LNCaP clone FGC (cell line): ENCODE data around the gene RSPRY1.

Experiments used
- DNase-seq: peaks from one replicate; pipeline ENCODE4 v3.0.0-alpha.2; 2011; ENCODE audit warnings: low read depth
- H3K4me3 ChIP-seq: 2 replicates; pipeline ENCODE4 v1.5.1; 2011; ENCODE audit warnings: mild to moderate bottlenecking, low read depth, low read length, control low read depth
- CTCF ChIP-seq: IDR thresholded peaks from 2 replicates; pipeline ENCODE4 v1.5.1; 2012; ENCODE audit warnings: mild to moderate bottlenecking; ENCODE audit not compliant: control insufficient read depth, insufficient read depth; ENCODE audit errors: extremely low read depth

RSPRY1 gene

GRCh38 chr16:57256601-57257395 lies 70.7 kb downstream of the RSPRY1 start:
- no peak for TF ChIP-seq CTCF

DNA sequence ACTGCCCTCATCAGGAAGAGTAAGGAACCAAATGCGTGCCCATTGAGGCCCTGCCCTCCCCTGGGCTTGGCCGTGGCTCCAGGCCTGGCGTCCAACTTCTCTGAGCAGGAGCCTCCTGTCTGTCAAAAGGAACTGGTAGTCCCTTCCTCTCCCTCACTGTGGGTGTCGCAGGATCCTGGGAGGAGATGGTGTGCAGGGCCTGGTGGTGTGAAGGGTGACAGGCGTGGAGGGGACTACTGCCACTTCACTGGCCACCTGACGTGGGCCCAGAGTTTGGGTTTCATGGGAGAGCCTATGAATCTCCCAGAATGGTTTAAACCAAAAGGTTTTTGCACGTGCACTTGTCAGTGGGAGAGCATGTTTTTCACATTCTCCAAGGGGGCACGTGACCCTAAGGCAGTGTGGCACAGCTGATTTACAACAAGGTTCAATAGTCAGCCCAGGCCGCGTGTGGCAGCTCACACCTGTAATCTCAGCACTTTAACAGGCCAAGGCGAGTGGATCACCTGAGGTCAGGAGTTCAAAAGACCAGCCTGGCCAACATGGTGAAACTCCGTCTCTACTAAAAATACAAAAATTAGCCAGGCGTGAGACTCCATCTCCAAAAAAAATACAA lies 71.4 kb downstream of the RSPRY1 start:
- TF ChIP-seq CTCF = no peak

More at GRCh38 chr16:57256601-57257395, 70.7 kb downstream of the RSPRY1 start:
- H3K4me3 ChIP-seq = no peak overlapping the region
- no peak for DNase-seq

GRCh38 chr16:57258226-57258909 lies 72.2 kb downstream of the RSPRY1 start:
- H3K4me3 ChIP-seq = no peak overlapping the region
- no peak for TF ChIP-seq CTCF
- no peak for DNase-seq

More for the DNA sequence above, 71.4 kb downstream of the RSPRY1 start:
- no peak overlapping the region for H3K4me3 ChIP-seq
- no peak for DNase-seq

GRCh38 chr16:57258910-57259475 lies 72.9 kb downstream of the RSPRY1 start:
- H3K4me3 ChIP-seq = no peak overlapping the region
- DNase-seq = no peak
- no peak for TF ChIP-seq CTCF

GRCh38 chr16:57260294-57260929 lies 74.3 kb downstream of the RSPRY1 start:
- H3K4me3 ChIP-seq = no peak overlapping the region
- no peak for TF ChIP-seq CTCF
- DNase-seq = no peak

GRCh38 chr16:57261806-57262205 lies 75.7 kb downstream of the RSPRY1 start:
- DNase-seq = no peak
- H3K4me3 ChIP-seq = no peak overlapping the region
- TF ChIP-seq CTCF = no peak
